ENCODE results near the gene CDK19.

DNA sequence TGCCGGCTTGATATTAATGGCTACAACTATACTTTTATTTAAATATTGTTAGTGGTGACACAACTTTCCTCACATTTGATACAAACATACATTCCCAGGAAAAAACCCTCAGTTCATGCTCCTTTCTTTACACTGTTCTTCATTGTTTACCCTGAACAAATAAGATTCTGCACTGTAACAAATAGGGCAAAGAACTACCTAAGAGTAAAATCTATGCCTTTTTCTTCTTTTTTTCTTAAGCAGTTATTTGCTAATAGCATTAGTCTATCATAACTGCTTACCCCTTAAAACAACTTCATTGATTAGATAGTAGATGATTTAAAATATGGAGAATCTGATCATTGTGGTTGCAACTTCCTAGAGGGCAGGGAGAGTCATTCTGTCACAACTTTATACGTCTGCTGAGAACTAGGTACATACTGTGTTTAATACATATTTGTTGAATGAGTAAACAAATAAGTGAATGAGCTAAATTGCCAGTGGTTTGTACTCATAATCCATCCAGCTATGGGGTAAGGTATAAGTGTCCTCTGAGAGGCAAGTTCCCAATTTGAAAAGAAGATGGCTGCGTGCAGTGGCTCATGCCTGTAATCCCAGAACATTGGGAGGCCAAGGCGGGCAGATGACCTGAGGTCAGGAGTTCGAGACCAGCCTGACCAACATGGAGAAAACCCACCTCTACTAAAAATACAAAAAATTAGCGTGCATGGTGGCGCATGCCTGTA is 161.0 kb downstream of the CDK19 start:
- TF ChIP-seq, protein P1, sequence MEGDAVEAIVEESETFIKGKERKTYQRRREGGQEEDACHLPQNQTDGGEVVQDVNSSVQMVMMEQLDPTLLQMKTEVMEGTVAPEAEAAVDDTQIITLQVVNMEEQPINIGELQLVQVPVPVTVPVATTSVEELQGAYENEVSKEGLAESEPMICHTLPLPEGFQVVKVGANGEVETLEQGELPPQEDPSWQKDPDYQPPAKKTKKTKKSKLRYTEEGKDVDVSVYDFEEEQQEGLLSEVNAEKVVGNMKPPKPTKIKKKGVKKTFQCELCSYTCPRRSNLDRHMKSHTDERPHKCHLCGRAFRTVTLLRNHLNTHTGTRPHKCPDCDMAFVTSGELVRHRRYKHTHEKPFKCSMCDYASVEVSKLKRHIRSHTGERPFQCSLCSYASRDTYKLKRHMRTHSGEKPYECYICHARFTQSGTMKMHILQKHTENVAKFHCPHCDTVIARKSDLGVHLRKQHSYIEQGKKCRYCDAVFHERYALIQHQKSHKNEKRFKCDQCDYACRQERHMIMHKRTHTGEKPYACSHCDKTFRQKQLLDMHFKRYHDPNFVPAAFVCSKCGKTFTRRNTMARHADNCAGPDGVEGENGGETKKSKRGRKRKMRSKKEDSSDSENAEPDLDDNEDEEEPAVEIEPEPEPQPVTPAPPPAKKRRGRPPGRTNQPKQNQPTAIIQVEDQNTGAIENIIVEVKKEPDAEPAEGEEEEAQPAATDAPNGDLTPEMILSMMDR (CRISPR knock-in tag; IDR thresholded peaks at IDR 0.05) = no peak
- TF ChIP-seq, protein P2, sequence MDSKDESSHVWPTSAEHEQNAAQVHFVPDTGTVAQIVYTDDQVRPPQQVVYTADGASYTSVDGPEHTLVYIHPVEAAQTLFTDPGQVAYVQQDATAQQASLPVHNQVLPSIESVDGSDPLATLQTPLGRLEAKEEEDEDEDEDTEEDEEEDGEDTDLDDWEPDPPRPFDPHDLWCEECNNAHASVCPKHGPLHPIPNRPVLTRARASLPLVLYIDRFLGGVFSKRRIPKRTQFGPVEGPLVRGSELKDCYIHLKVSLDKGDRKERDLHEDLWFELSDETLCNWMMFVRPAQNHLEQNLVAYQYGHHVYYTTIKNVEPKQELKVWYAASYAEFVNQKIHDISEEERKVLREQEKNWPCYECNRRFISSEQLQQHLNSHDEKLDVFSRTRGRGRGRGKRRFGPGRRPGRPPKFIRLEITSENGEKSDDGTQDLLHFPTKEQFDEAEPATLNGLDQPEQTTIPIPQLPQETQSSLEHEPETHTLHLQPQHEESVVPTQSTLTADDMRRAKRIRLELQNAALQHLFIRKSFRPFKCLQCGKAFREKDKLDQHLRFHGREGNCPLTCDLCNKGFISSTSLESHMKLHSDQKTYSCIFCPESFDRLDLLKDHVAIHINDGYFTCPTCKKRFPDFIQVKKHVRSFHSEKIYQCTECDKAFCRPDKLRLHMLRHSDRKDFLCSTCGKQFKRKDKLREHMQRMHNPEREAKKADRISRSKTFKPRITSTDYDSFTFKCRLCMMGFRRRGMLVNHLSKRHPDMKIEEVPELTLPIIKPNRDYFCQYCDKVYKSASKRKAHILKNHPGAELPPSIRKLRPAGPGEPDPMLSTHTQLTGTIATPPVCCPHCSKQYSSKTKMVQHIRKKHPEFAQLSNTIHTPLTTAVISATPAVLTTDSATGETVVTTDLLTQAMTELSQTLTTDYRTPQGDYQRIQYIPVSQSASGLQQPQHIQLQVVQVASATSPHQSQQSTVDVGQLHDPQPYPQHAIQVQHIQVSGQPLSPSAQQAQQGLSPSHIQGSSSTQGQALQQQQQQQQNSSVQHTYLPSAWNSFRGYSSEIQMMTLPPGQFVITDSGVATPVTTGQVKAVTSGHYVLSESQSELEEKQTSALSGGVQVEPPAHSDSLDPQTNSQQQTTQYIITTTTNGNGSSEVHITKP (CRISPR knock-in tag; IDR thresholded peaks at IDR 0.05; ENCODE audit: low read depth) = no peak
- no peak for TF ChIP-seq SNAPC5 (CRISPR knock-in tag; IDR thresholded peaks at IDR 0.05; ENCODE audit: borderline replicate concordance)
- TF ChIP-seq MAFK (conservative IDR thresholded peaks at IDR 0.05 in 1 of 2, IDR thresholded peaks at IDR 0.05 in 1 of 2; ENCODE audit: low read length in 2 of 2) = no peak
- no peak for TF ChIP-seq CREB1 (IDR thresholded peaks at IDR 0.05)
- no peak for TF ChIP-seq CREB1 (CRISPR knock-in tag; IDR thresholded peaks at IDR 0.05)
- no peak for TF ChIP-seq ZFP82 (CRISPR knock-in tag; IDR thresholded peaks at IDR 0.05; ENCODE audit: borderline replicate concordance)
- TF ChIP-seq ZFP36 (IDR thresholded peaks at IDR 0.05; ENCODE audit: borderline replicate concordance, low read depth, low read length, partially characterized antibody) = no peak

Data from HepG2 (cell line).